ENCODE measurements around the gene TPK1.

- TF ChIP-seq CTCF (IDR thresholded peaks at IDR 0.05) (no peak), REST (IDR thresholded peaks at IDR 0.05; ENCODE audit: insufficient read depth in 1 of 2, low read depth in 2 of 2, low read length in 1 of 2) (no peak), POLR2AphosphoS5 (IDR thresholded peaks at IDR 0.05; ENCODE audit: low read depth, low read length) (no peak)
Observed at GRCh38 chr7:144725070-144725469, 110.8 kb downstream of the TPK1 start.

Data from Panc1 (cell line).